SK-N-SH (cell line): Measurements from ENCODE around the gene RNF19B. TPM values are rescaled to one million over a fixed set of nuclear protein-coding genes. Genes with fewer than 3 reads are reported as not detected.

Experiments
- CTCF ChIA-PET: fragments of 300-600, 350-600 bp; formaldehyde crosslinking; extraction: SDS; loops from one replicate; lab custom pipeline; 2021; lab: Yijun Ruan, JAX
- POLR2A ChIA-PET: fragments of 350-600 bp; sonication (Branson Sonifier 250); formaldehyde crosslinking; extraction: SDS; loops from one replicate; lab custom pipeline; 2020; ENCODE audit warnings: antibody characterized with exemption, inconsistent platforms; lab: Yijun Ruan, JAX
- DNase-seq: peaks from one replicate; pipeline ENCODE4 v3.0.0; 2012
- H2AFZ ChIP-seq: fragments of 200-600 bp; sonication (generic); 2 replicates; pipeline ENCODE4 v1.8.1; 2016; ENCODE audit warnings: antibody characterized with exemption, mild to moderate bottlenecking, low read depth
- H3F3A ChIP-seq: fragments of 200-600 bp; sonication (generic); replicated peaks from 2 replicates; pipeline ENCODE3; 2016; ENCODE audit warnings: antibody characterized with exemption, mild to moderate bottlenecking; ENCODE audit not compliant: insufficient read depth
- H3K27ac ChIP-seq, 2 experiments: fragments of 200-500 bp in 1 of 2; fragments of 200-600 bp in 1 of 2; sonication (Bioruptor generic) in 1 of 2; sonication (generic), shearing (Covaris generic) in 1 of 2; 2 replicates each; pipeline versions ENCODE4 v1.5.1 to v1.6.1; 2014 to 2016; ENCODE audit warnings: low read depth in 2 of 2, inconsistent platforms in 1 of 2, low read length in 1 of 2, mild to moderate bottlenecking in 1 of 2, mixed read lengths in 1 of 2
- H3K27me3 ChIP-seq: fragments of 200-600 bp; sonication (generic), shearing (Covaris generic); 2 replicates; pipeline ENCODE4 v1.6.1; 2016; ENCODE audit warnings: mixed run types; ENCODE audit not compliant: insufficient read depth
- H3K36me3 ChIP-seq, 2 experiments: fragments of 200-500 bp in 1 of 2; fragments of 200-600 bp in 1 of 2; sonication (Bioruptor generic) in 1 of 2; sonication (generic) in 1 of 2; replicated peaks in 1 of 2; 2 replicates each; pipeline versions ENCODE3 to v1.5.1; 2014 to 2016; ENCODE audit warnings: low read length in 1 of 2, mild to moderate bottlenecking in 1 of 2; ENCODE audit not compliant: insufficient read depth in 2 of 2, control insufficient read depth in 1 of 2
- H3K4me1 ChIP-seq, 2 experiments: fragments of 200-500 bp in 1 of 2; fragments of 200-600 bp in 1 of 2; sonication (Bioruptor generic) in 1 of 2; sonication (generic), shearing (Covaris generic) in 1 of 2; 2 replicates each; pipeline versions ENCODE4 v1.5.1 to v1.6.1; 2014 to 2016; ENCODE audit warnings: low read depth in 1 of 2, low read length in 1 of 2, mixed run types in 1 of 2; ENCODE audit not compliant: insufficient read depth in 2 of 2, control insufficient read depth in 1 of 2
- H3K4me2 ChIP-seq: fragments of 200-600 bp; sonication (generic), shearing (Covaris generic); 2 replicates; pipeline ENCODE4 v1.6.1; 2017; ENCODE audit warnings: mixed run types
- H3K4me3 ChIP-seq, 2 experiments: fragments of 200-500 bp in 1 of 2; fragments of 200-600 bp in 1 of 2; sonication (Bioruptor generic) in 1 of 2; sonication (generic), shearing (Covaris generic) in 1 of 2; 2 replicates each; pipeline versions ENCODE4 v1.5.1 to v1.8.1; 2014 to 2016; ENCODE audit warnings: low read depth in 2 of 2, inconsistent platforms in 1 of 2, low read length in 1 of 2, mild to moderate bottlenecking in 1 of 2, mixed read lengths in 1 of 2, moderate library complexity in 1 of 2
- H3K79me2 ChIP-seq: fragments of 200-600 bp; sonication (generic); 2 replicates; pipeline ENCODE4 v1.8.1; 2017; ENCODE audit warnings: mild to moderate bottlenecking; ENCODE audit not compliant: insufficient read depth
- H3K9ac ChIP-seq: fragments of 200-600 bp; sonication (generic); 2 replicates; pipeline ENCODE4 v1.6.1; 2017; ENCODE audit warnings: mixed run types
- H3K9me2 ChIP-seq: fragments of 200-600 bp; sonication (generic); 2 replicates; pipeline ENCODE4 v1.6.1; 2017; ENCODE audit warnings: mixed run types
- H3K9me3 ChIP-seq: fragments of 200-600 bp; sonication (generic); 2 replicates; pipeline ENCODE4 v1.6.1; 2017; ENCODE audit warnings: mixed run types, mild to moderate bottlenecking, moderate library complexity
- H4K20me1 ChIP-seq: fragments of 200-600 bp; sonication (generic); 2 replicates; pipeline ENCODE4 v1.6.1; 2017; ENCODE audit warnings: mild to moderate bottlenecking, mixed run types; ENCODE audit not compliant: insufficient read depth
- CHD2 ChIP-seq: fragments of 150-350 bp; IDR thresholded peaks from 2 replicates; pipeline ENCODE4 v1.6.1; 2018; ENCODE audit warnings: low read length; ENCODE audit not compliant: partially characterized antibody
- EP300 ChIP-seq, 2 experiments: IDR thresholded peaks; 2 replicates each; pipeline versions ENCODE4 v1.4.0 to v1.6.1; 2012; ENCODE audit warnings: borderline replicate concordance in 1 of 2, low read depth in 1 of 2, low read length in 1 of 2
- GATA2 ChIP-seq: sonication (generic); formaldehyde crosslinking; IDR thresholded peaks from 2 replicates; pipeline ENCODE4 v1.5.0; 2020; ENCODE audit warnings: mild to moderate bottlenecking, missing genetic modification reagents
- MXI1 ChIP-seq: IDR thresholded peaks from 2 replicates; pipeline ENCODE4 v1.6.1; 2012; ENCODE audit warnings: mild to moderate bottlenecking, low read depth, low read length, improper control_type of control experiment
- NFIC ChIP-seq: IDR thresholded peaks from 2 replicates; pipeline ENCODE4 v1.4.0; 2012; ENCODE audit warnings: borderline replicate concordance
- RCOR1 ChIP-seq: fragments of 150-350 bp; IDR thresholded peaks from 2 replicates; pipeline ENCODE4 v1.6.1; 2017; ENCODE audit warnings: antibody characterized with exemption, low read length
- RFX5 ChIP-seq: IDR thresholded peaks from 2 replicates; pipeline ENCODE4 v1.6.1; 2012; ENCODE audit warnings: mild to moderate bottlenecking, improper control_type of control experiment, low read length
- RXRA ChIP-seq: IDR thresholded peaks from 2 replicates; pipeline ENCODE4 v1.4.0; 2012; ENCODE audit warnings: low read depth, mild to moderate bottlenecking, borderline replicate concordance
- TCF12 ChIP-seq: IDR thresholded peaks from 2 replicates; pipeline ENCODE4 v1.4.0; 2012
- TEAD4 ChIP-seq: IDR thresholded peaks from 2 replicates; pipeline ENCODE4 v1.4.0; 2012; ENCODE audit warnings: mild to moderate bottlenecking, borderline replicate concordance; ENCODE audit not compliant: insufficient read depth
- WGBS: methylation state at CpG from one replicate; pipeline ENCODE4 v1.1.6; 2017; ENCODE audit warnings: low lambda C conversion rate; 5-methylcytosine and 5-hydroxymethylcytosine counted together
- polyA plus RNA-seq, 3 experiments: library from polyadenylated mRNA; depleted of rRNA; stranded (reverse); fragments of >200 nt; gene quantifications; 2 replicates each; pipeline ENCODE4 v1.2.3, GENCODE V29; 2012
- TF ChIP-seq, protein P1 (sequence below): IDR thresholded peaks from 2 replicates; pipeline ENCODE4 v1.4.0; 2012; ENCODE audit warnings: low read depth, borderline replicate concordance
- TF ChIP-seq, protein P2 (sequence below): IDR thresholded peaks from 2 replicates; pipeline ENCODE4 v1.4.0; 2012; ENCODE audit warnings: low read depth
- TF ChIP-seq, protein P3 (sequence below): fragments of 150-350 bp; IDR thresholded peaks from 2 replicates; pipeline ENCODE4 v1.6.1; 2016; ENCODE audit warnings: mild to moderate bottlenecking, low read depth, low read length
- TF ChIP-seq, protein P4 (sequence below): fragments of 200-600 bp; sonication (generic); IDR thresholded peaks from 2 replicates; pipeline ENCODE4 v1.6.1; 2017; ENCODE audit warnings: antibody characterized with exemption, mild to moderate bottlenecking, moderate library complexity
- TF ChIP-seq, protein P5 (sequence below): IDR thresholded peaks from 2 replicates; pipeline ENCODE4; 2012

RNF19B gene
- polyA plus RNA-seq, 1 of the 3 experiments (the other 2 are of a cell fraction) = 20.1 TPM

DNA sequence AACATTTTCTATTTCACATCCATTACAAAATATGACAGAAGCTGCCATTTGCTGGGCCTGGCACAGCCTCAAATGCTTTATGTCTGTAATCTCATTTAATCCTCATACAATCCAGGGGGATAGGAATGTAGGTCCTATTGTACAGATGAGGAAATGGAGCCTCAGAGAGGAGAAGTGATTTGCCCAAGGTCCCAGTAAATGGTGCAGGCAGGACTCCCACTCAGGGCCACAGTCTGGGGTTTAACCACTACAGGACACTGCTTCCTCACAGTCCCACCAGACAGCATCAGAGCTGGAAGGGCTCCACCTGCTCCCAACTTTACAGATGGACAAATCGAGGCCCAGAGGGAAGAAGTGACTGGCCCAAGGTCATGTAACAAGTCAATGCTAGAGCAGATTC is 20.6 kb upstream of the RNF19B start:
- no peak overlapping the region for H3K4me3 ChIP-seq
- TF ChIP-seq TEAD4 (no peak), RFX5 (no peak), RXRA (no peak)
- TF ChIP-seq, protein P1, sequence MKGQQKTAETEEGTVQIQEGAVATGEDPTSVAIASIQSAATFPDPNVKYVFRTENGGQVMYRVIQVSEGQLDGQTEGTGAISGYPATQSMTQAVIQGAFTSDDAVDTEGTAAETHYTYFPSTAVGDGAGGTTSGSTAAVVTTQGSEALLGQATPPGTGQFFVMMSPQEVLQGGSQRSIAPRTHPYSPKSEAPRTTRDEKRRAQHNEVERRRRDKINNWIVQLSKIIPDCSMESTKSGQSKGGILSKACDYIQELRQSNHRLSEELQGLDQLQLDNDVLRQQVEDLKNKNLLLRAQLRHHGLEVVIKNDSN = no peak
- TF ChIP-seq, protein P2, sequence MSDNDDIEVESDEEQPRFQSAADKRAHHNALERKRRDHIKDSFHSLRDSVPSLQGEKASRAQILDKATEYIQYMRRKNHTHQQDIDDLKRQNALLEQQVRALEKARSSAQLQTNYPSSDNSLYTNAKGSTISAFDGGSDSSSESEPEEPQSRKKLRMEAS = no peak
- TF ChIP-seq, protein P3, sequence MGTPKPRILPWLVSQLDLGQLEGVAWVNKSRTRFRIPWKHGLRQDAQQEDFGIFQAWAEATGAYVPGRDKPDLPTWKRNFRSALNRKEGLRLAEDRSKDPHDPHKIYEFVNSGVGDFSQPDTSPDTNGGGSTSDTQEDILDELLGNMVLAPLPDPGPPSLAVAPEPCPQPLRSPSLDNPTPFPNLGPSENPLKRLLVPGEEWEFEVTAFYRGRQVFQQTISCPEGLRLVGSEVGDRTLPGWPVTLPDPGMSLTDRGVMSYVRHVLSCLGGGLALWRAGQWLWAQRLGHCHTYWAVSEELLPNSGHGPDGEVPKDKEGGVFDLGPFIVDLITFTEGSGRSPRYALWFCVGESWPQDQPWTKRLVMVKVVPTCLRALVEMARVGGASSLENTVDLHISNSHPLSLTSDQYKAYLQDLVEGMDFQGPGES = no peak
- TF ChIP-seq, protein P4, sequence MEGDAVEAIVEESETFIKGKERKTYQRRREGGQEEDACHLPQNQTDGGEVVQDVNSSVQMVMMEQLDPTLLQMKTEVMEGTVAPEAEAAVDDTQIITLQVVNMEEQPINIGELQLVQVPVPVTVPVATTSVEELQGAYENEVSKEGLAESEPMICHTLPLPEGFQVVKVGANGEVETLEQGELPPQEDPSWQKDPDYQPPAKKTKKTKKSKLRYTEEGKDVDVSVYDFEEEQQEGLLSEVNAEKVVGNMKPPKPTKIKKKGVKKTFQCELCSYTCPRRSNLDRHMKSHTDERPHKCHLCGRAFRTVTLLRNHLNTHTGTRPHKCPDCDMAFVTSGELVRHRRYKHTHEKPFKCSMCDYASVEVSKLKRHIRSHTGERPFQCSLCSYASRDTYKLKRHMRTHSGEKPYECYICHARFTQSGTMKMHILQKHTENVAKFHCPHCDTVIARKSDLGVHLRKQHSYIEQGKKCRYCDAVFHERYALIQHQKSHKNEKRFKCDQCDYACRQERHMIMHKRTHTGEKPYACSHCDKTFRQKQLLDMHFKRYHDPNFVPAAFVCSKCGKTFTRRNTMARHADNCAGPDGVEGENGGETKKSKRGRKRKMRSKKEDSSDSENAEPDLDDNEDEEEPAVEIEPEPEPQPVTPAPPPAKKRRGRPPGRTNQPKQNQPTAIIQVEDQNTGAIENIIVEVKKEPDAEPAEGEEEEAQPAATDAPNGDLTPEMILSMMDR = no peak
- TF ChIP-seq, all 33 proteins: peak for 0
- Histone ChIP-seq H3K4me2 (peak overlapping the region; percentile 41; the same call in 1 of the 2 replicates), H3F3A (peaks cover 21% of the 10 kb centered on the region), H3K9me3 (no peaks in the 10 kb centered on the region), H3K27me3 (no peaks in the 10 kb centered on the region), H3K4me1 (peaks cover 24 to 33% of the 10 kb centered on the region in 2 experiments), H3K36me3 (no peaks in the 10 kb centered on the region), H3K27ac (peak overlapping the region; percentile 71 to 95; a peak in 3 of 4 replicates), H3K79me2 (no peaks in the 10 kb centered on the region), H3K9me2 (no peaks in the 10 kb centered on the region), H2AFZ (no peak overlapping the region), H4K20me1 (no peaks in the 10 kb centered on the region), H3K9ac (no peak overlapping the region)
- 57% methylated on average over 1 of the region's 1 CpG for WGBS
- POLR2A ChIA-PET = interaction anchor here (1.3 to 1.6 kb wide), 3 partner anchors 20 to 45 kb away, joined by 3 to 8 read pairs (median 4); partner anchors contain the start of gene RNF19B
- DNase-seq = no peak
- CTCF ChIA-PET = interaction anchor here (0.9 to 2.6 kb wide), 6 partner anchors 14 to 101 kb away, joined by 4 to 15 read pairs (median 6); no protein-coding TSS in a partner anchor

DNA sequence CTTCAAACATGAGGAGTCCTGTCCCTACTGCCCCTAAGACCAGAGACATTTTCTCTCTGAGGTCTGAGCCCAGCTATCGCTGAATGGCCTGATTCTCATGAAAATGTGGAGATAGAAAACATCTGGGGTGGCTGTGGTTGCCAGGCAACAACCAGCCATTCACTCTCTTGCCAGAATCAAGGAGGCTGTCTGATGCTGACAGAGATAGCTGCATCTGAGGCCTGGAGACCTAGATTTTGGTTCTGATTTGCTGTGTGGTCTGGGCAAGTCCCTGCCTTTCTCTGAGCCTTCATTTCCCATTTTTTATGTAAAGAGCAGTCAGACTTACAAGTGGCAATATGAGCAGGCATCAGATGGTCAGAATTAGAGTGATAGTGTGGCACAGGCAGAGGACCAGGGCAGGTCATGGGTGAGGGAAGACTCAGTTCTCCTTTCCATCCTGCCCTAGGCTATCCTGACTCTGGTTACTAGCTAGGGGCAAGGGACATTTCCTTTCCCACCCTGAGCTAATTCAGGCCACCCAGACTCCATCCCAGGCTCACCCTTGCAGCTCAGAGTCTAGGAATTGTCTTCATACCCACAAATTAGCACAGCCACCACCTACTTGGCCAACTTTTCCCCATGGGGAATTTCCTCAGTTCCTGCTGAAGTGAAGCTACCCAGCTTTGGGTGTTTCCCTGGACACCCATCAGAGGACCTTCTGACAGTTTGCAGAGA is 20.0 kb upstream of the RNF19B start:
- Histone ChIP-seq H3K4me1 (peaks cover 24 to 29% of the 10 kb centered on the region in 2 experiments), H3K27ac (peak overlapping the region; percentile 71 to 95; a peak in 3 of 4 replicates), H3K9ac (no peak overlapping the region), H3K79me2 (no peaks in the 10 kb centered on the region), H2AFZ (no peak overlapping the region), H3F3A (peaks cover 15% of the 10 kb centered on the region), H4K20me1 (no peaks in the 10 kb centered on the region), H3K9me3 (no peaks in the 10 kb centered on the region), H3K36me3 (no peaks in the 10 kb centered on the region), H3K9me2 (no peaks in the 10 kb centered on the region), H3K4me3 (no peak overlapping the region), H3K27me3 (no peaks in the 10 kb centered on the region), H3K4me2 (peak overlapping the region; percentile 41; the same call in 1 of the 2 replicates)
- CTCF ChIA-PET = interaction anchor here (0.8 to 2.6 kb wide), 6 partner anchors 14 to 102 kb away, joined by 4 to 15 read pairs (median 6); no protein-coding TSS in a partner anchor
- peak; percentile 86 for DNase-seq
- POLR2A ChIA-PET = interaction anchor here (0.7 to 1.6 kb wide), 4 partner anchors 20 to 693 kb away, joined by 3 to 8 read pairs (median 4); partner anchors contain the start of gene RNF19B
- TF ChIP-seq TCF12 (peak; percentile 69), RFX5 (no peak), CHD2 (peak; percentile 79), EP300 (IDR thresholded peaks at IDR 0.05; ENCODE audit: borderline replicate concordance in 1 of 2, low read depth in 1 of 2, low read length in 1 of 2) (peak in 1 of 2 experiments; percentile 70; a peak in 1 of 4 replicates), GATA2 (peak; percentile 99), RCOR1 (peak; percentile 91), MXI1 (peak; percentile 67; the same call in 1 of the 2 replicates), NFIC (no peak; the same call in 1 of the 2 replicates)
- TF ChIP-seq, protein P5, sequence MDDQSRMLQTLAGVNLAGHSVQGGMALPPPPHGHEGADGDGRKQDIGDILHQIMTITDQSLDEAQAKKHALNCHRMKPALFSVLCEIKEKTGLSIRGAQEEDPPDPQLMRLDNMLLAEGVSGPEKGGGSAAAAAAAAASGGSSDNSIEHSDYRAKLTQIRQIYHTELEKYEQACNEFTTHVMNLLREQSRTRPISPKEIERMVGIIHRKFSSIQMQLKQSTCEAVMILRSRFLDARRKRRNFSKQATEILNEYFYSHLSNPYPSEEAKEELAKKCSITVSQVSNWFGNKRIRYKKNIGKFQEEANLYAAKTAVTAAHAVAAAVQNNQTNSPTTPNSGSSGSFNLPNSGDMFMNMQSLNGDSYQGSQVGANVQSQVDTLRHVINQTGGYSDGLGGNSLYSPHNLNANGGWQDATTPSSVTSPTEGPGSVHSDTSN = peak; percentile 30; the same call in 1 of the 2 replicates
- 75% methylated on average over 1 of the region's 1 CpG for WGBS
